Activated CD4-positive, alpha-beta T cell treated with anti-CD3 and anti-CD28 coated beads, Interleukin-2, amount 50 U/mL, for 16 hours (primary cell): ENCODE results near the gene USP40.

Source experiments
- DNase-seq: peaks from one replicate; pipeline ENCODE4 v3.0.0-alpha.2; 2020

The USP40 gene

GRCh38 chr2:233474308-233475160 is 92.0 kb downstream of the USP40 start:
- DNase-seq = no peak

- no peak for DNase-seq
These were observed 92.7 kb downstream of the USP40 start for GRCh38 chr2:233473878-233474277.

GRCh38 chr2:233473386-233473791 is 93.2 kb downstream of the USP40 start:
- DNase-seq = no peak

- DNase-seq = no peak
These were observed 95.1 kb downstream of the USP40 start for GRCh38 chr2:233471291-233472035.

- no peak for DNase-seq
These were observed 95.7 kb downstream of the USP40 start for GRCh38 chr2:233470839-233471238.

GRCh38 chr2:233470011-233470687 is 96.4 kb downstream of the USP40 start:
- no peak for DNase-seq

- DNase-seq = no peak
These were observed 97.1 kb downstream of the USP40 start for GRCh38 chr2:233469261-233470010.

- no peak for DNase-seq
These were observed 97.9 kb downstream of the USP40 start for GRCh38 chr2:233468741-233469110.

GRCh38 chr2:233468047-233468740 is 98.4 kb downstream of the USP40 start:
- no peak for DNase-seq

GRCh38 chr2:233466991-233467603 is 99.5 kb downstream of the USP40 start:
- no peak for DNase-seq

- DNase-seq = no peak
These were observed 101.9 kb downstream of the USP40 start for GRCh38 chr2:233464531-233465240.

GRCh38 chr2:233464056-233464455 is 102.5 kb downstream of the USP40 start:
- no peak for DNase-seq

GRCh38 chr2:233463586-233463985 is 103.0 kb downstream of the USP40 start:
- DNase-seq = no peak

- DNase-seq = no peak
These were observed 103.6 kb downstream of the USP40 start for GRCh38 chr2:233462826-233463470.

GRCh38 chr2:233462202-233462785 is 104.3 kb downstream of the USP40 start:
- DNase-seq = no peak

- DNase-seq = no peak
These were observed 105.1 kb downstream of the USP40 start for GRCh38 chr2:233461481-233461891.

- no peak for DNase-seq
These were observed 105.7 kb downstream of the USP40 start for GRCh38 chr2:233460726-233461441.

GRCh38 chr2:233459426-233459825 is 107.2 kb downstream of the USP40 start:
- DNase-seq = no peak

- DNase-seq = no peak
These were observed 107.8 kb downstream of the USP40 start for GRCh38 chr2:233458826-233459225.
